Measurements from ENCODE around the gene TRIM24. TPM values are rescaled to one million over a fixed set of nuclear protein-coding genes. Genes with fewer than 3 reads are reported as not detected.

Gene TRIM24
- total and polyA plus RNA-seq, 12 donors = 7.7 to 26.2 (median 18.9) TPM

DNA sequence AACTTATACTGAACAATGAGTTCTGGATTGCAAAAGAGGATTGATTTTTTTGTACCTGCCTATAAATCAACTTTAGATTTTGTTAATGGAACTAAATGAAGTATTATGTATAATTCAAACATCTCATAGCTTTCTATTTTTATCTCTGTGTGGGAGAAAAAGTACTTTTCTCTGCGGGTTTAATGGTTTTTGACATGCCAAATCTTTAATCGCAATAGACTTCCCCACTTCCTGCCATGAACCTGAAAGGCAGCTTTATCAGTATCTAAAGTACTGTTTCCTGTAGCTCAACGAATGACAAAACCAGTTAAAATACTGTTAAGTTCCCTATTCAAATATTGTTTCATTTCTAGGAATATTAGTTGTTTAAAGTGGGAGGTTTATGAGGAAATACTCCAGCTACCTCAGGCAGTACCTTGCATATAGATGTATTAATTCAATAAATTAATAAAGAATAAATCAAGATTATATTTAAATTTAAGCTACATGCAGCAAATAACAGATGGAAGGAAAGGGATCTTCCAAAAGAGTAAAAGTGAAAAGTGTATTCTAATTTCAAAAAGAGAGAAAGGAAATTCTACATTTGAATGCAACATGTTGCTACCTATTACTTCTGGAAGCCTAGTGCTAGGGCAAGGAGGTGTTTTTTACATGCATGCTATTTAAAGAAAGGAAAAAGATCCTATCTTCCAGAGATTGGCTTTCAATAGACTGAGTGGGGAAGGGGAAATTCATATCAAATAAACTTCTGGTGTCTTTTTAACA, 165.2 kb downstream of the TRIM24 start:
- Histone ChIP-seq H3K27ac (no peak overlapping the region), H3K4me1 (peaks cover 0 to 7% (median 0%) of the 10 kb centered on the region in 9 donors), H3K4me3 (no peak overlapping the region), H3K9me3 (no peaks in the 10 kb centered on the region), H3K36me3 (no peaks in the 10 kb centered on the region), H3K27me3 (peaks cover 0 to 3% (median 0%) of the 10 kb centered on the region in 7 donors)
- 29 to 39% methylated on average over 3 of the region's 3 CpGs for WGBS, 2 donors
- TF ChIP-seq, protein P1, sequence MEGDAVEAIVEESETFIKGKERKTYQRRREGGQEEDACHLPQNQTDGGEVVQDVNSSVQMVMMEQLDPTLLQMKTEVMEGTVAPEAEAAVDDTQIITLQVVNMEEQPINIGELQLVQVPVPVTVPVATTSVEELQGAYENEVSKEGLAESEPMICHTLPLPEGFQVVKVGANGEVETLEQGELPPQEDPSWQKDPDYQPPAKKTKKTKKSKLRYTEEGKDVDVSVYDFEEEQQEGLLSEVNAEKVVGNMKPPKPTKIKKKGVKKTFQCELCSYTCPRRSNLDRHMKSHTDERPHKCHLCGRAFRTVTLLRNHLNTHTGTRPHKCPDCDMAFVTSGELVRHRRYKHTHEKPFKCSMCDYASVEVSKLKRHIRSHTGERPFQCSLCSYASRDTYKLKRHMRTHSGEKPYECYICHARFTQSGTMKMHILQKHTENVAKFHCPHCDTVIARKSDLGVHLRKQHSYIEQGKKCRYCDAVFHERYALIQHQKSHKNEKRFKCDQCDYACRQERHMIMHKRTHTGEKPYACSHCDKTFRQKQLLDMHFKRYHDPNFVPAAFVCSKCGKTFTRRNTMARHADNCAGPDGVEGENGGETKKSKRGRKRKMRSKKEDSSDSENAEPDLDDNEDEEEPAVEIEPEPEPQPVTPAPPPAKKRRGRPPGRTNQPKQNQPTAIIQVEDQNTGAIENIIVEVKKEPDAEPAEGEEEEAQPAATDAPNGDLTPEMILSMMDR (IDR thresholded peaks at IDR 0.05) = no peak
- DNase-seq (no peak), ATAC-seq (no peak)
- intact Hi-C loops (cut with DNase I) = no loop called here

DNA sequence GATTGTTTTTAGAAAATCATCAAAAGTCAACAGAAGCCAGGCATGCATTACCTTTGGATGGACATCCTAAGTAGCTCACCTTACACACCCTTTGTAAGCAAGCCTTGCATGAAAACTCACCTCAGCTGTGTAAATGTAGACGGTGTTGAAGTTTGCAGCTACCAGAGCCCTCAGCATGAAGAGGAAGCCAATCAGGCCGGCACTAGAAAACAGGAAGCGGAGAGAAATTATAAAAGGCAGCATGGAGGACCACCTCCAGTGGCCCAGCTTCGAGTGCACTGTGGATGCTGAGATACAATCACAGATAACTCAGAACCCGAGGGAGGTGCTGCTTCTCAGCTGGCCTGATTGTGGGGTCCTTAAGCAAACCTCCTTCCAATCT, 165.8 kb downstream of the TRIM24 start:
- Histone ChIP-seq H3K4me3 (no peak overlapping the region), H3K4me1 (peaks cover 0 to 7% (median 0%) of the 10 kb centered on the region in 9 donors), H3K9me3 (no peaks in the 10 kb centered on the region), H3K27ac (no peak overlapping the region), H3K27me3 (peaks cover 0 to 3% (median 0%) of the 10 kb centered on the region in 7 donors), H3K36me3 (no peaks in the 10 kb centered on the region)
- no peak for ATAC-seq
- intact Hi-C loops (cut with DNase I) = no loop called here
- WGBS, 2 donors = 49 to 56% methylated on average over 5 of the region's 5 CpGs
- no peak for DNase-seq
- TF ChIP-seq, protein P1 (IDR thresholded peaks at IDR 0.05) = no peak

DNA sequence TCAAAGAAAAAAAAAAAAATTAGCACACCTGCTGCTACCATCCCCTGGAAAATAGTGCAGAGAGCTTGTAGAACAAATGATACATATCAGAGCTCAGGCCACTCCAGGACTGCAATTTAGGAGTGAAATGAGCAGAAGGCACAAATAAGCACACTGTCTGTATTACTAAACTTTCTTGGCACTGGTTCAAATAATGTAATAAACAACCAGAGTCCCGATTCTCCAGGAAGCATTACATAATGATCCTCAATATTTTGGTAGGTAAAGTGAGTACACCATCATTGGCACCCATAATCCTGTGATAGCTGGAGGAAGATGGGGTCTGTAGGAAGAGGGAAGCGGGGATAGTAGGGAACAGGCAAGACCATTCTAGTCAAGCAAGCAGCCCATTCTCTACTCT, 166.8 kb downstream of the TRIM24 start:
- WGBS, 2 donors = 61 to 69% methylated on average over 2 of the region's 2 CpGs
- TF ChIP-seq, protein P1 (IDR thresholded peaks at IDR 0.05) = no peak
- Histone ChIP-seq H3K9me3 (no peaks in the 10 kb centered on the region), H3K36me3 (no peaks in the 10 kb centered on the region), H3K4me1 (peaks cover 0 to 7% (median 0%) of the 10 kb centered on the region in 9 donors), H3K27me3 (peaks cover 0 to 3% (median 0%) of the 10 kb centered on the region in 7 donors), H3K27ac (no peak overlapping the region), H3K4me3 (no peak overlapping the region)
- DNase-seq (no peak), ATAC-seq (no peak)
- intact Hi-C loops (cut with DNase I) = no loop called here

DNA sequence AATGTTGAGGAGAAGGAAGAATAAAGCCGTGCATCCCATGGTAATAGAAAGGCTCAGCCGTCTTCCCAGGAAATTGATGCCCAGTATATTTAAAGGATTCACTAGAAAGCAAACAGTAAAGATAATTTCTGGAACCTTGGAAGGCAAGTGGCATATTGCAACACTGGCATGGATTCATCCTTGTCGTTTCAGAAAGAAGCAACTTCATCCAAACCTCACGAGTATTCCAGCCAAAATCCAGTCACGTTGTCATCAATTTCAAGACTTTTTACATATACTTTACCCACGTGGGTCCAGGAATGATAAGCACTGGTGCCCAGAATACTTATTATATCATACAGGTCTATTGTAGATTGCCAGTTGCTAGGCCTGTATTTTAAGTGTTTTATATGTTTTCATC, 167.3 kb downstream of the TRIM24 start:
- WGBS, 2 donors = 73 to 77% methylated on average over 6 of the region's 6 CpGs
- TF ChIP-seq, protein P1 (IDR thresholded peaks at IDR 0.05) = no peak
- ATAC-seq (no peak), DNase-seq (no peak)
- Histone ChIP-seq H3K4me1 (peaks cover 0 to 7% (median 0%) of the 10 kb centered on the region in 9 donors), H3K4me3 (no peak overlapping the region), H3K27me3 (peaks cover 0 to 3% (median 0%) of the 10 kb centered on the region in 7 donors), H3K27ac (no peak overlapping the region), H3K9me3 (no peaks in the 10 kb centered on the region), H3K36me3 (no peaks in the 10 kb centered on the region)
- intact Hi-C loops (cut with DNase I) = no loop called here

Data from heart right ventricle (tissue), 16 donors.